NCI-H774 (cell line): ENCODE data around the gene MAPK9.

ENCODE experiments used
- DNase-seq: peaks from one replicate; lab custom pipeline; 2025; lab: John Stamatoyannopoulos, UW

MAPK9 gene

GRCh38 chr5:180294913-180295555, 3.2 kb upstream of the MAPK9 start:
- no peak for DNase-seq

DNA sequence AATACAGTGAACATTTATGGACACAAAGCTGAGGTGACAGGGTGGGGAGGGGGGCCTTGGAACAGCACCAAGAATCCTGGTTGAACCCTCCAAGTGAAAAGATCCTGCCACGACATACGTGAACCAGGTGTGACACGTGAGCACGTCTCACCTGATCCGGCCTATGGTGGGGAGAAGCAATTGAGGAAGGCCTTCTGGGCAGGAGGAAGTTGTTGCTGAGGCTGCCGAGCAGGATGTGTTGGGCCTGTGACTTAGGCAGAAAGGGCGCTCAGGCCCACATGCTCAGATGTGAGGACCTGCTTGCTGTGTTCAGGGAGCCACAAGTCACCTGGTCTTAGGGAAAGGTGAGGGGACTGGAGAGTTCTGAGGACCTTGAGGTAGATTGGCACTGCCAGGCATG, 2.5 kb upstream of the MAPK9 start:
- no peak for DNase-seq

- DNase-seq, result no peak
Observed at GRCh38 chr5:180291234-180291940, 496 bp downstream of the MAPK9 start.

- no peak for DNase-seq
Observed at GRCh38 chr5:180290568-180291233, 1.2 kb downstream of the MAPK9 start.

- no peak for DNase-seq
Observed at GRCh38 chr5:180289966-180290365, 1.9 kb downstream of the MAPK9 start.

DNA sequence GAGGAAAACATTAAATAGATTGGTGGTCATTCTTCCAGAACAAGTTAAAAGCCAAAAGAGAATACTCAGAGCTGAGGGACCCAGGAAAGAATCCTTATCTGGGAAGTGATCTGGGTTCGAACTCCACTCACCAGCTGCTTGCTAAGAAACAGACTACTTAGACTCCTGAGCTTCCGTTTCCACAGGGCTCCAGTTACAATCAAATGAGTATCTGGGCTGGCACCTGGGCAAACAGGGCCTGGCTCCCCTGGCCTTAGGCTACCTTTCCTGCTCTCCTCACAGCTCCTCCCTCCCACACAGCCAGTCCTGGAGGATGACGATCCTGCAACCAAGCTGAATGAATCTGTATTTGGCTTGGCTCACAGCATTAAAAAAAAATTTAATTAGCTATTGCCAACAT, 2.5 kb downstream of the MAPK9 start:
- peak; percentile 44 for DNase-seq

DNA sequence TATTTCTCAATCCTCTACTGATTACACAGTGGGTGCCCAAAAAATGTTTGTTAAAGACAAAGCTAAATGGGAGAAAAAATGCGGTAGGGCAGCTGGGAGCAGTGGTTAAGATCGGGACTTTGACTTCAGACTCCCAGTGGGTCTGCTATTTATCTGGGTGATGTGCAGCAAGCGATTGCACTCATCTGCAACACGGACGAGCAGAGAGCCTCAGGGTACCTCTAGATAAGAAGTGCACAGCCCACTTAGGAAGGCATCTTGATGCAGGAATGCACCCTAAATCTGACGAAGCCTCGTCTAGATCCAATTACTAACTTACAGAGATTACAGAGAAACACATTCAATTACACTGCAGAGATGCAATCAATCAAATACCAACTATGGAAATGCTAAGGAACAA, 4.0 kb downstream of the MAPK9 start:
- no peak for DNase-seq

DNA sequence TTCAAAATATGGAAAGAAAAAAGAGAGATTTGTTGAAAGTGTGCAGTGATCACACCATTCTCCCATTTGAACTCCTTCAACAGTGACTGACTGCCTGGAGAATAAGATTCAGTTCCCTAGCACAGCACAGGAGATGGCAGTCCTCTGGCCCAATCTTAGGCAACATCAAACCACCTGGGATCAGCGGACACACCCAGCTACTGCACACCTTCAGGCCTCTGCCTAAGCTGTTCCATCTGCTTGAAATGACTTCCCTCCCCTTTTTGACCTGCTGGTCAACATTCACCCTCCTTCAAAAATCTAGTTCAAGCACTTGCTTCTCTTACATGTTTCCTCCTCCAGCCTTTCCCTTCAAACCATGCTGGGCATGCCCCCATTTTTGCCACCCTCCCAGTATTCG, 4.5 kb downstream of the MAPK9 start:
- DNase-seq, result no peak

DNA sequence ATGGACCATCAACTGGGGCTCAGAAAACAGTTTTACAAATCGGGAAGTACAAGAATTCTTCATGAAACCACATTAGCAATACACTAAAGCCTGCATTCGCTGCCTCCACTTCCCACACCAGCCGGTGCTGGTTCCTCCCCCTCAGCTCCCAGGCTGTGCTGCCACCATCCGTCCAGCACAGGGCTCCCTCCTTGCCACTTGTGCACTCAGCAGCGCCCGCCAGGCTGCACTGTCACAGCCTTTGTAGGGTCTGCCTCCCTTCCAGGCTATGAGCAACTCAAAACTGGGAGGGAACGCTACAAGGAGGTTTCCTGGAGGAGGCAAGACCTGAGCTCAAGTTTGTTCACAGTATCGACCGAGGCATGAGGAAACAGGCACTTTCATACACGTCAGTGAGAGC, 7.7 kb downstream of the MAPK9 start:
- DNase-seq, result no peak

GRCh38 chr5:180283026-180283615, 8.8 kb downstream of the MAPK9 start:
- no peak for DNase-seq

DNA sequence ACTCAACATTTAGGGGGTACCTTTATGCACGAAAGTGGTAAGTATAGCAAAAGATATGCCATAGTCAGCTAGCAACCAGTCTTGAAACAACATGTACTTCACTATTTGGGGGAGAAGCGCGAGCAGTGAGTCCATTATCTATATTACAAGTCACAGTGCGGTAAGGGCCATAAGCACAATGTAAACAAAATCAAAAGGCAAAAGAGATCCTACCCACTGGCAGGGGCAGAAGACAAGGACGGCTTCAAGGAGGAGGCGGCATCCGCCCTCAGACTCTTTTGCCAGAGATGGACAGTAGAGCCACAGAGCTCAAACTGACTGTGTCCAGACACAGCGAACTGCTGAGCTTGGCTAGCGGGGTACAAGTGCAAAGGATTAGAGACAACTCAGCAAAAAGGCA, 9.6 kb downstream of the MAPK9 start:
- no peak for DNase-seq

DNA sequence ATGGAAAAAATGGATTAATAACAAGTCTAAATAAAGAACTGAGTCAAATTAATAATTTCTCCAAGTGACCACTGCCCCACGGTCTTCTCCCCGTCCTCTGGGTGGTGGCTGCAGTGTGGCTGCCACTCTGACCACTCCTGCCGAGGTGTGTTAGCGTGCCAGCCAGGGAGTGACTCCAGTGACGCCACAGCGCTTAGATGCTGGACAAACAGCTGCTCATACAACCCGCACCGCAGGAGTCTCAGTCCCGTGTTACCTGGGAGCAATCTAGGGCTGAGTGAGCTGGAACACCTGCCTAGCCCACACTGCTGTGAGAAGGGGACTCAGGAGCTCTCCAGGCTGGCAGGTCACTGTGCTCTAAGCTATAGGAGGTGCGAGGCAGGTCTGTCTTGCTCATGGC, 10.2 kb downstream of the MAPK9 start:
- peak; percentile 85 for DNase-seq

GRCh38 chr5:180274695-180275094, 17.2 kb downstream of the MAPK9 start:
- no peak for DNase-seq

- DNase-seq, result no peak
Observed at GRCh38 chr5:180271221-180271620, 20.7 kb downstream of the MAPK9 start.

GRCh38 chr5:180259260-180259611, 32.6 kb downstream of the MAPK9 start:
- no peak for DNase-seq

DNA sequence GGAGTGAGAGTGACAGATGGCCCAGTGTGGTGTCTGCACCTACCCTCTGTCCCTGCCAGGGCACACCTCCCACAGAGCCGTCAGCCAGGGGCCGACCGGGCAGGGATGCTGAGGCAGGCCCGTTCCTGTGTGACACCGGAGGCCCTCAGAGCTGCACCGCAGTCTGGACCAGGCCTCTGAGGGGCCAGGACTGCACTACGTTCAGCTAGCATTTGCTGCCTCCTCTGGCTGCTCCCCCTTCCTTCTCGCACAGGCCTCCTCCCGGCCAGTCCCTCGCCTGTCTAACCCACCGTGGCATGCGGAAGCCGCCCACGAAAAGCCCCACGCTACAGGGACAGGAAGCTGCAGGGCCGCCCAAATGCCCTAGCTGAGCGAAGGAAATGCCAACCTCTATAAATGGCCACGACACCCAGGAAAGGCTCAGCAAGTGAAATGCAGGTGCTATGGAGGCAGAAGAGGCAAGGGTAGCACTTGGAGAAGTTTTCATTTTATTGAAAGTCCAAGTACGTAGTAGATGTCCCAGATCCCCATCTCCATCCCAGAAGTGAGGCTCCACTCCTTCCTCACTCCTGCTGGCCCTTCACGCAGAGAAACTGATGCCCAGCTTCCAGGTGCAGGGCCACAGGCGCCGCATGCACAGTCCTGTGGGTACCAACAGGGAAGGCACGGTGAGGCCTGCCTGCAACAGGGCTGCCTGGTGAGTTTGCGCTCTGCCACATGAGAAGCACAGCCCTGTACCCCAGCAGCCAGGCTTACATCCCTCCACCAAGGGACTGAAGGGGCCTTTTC, 38.7 kb downstream of the MAPK9 start:
- no peak for DNase-seq

DNA sequence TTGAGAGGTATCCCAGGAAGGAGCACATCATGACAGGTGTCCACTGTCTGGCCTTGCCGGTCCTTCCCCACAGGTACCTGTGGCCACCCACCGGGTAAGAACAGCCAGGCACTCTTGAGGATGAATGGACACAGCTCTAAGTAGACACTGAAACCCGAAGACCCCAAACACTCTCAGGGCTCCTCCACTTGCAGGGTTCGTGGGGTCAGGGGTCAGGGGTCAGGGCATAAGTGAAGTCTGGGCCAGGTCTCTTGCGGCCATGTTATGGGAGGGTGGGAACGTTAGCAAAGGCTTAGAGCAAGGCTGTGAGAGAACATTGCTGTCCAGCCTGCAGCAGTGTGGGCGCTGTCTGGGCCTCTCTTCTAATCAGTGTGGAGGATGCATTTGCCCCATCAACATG, 40.0 kb downstream of the MAPK9 start:
- no peak for DNase-seq

- DNase-seq, result no peak
Observed at GRCh38 chr5:180251141-180251540, 40.7 kb downstream of the MAPK9 start.

- DNase-seq, result no peak
Observed at GRCh38 chr5:180250329-180250728, 41.6 kb downstream of the MAPK9 start.

DNA sequence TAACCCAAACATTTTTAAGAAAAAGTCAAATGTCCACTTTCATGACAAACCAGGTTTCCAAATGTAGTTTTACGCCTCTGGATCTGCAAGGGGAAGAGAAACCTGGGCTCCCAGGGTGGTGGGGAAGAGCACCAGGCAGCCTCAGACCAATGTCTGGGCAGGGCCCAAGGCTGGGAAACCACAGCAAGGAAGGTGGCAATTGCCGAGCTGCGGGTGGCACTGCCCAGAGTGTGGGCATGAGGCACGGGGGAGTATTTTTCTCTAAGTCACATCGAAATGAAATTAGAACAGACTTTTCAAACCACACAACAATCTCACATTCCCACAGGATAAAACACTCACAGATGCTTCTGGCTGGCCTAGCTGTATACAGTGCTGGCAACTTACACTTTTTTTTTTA, 50.3 kb downstream of the MAPK9 start:
- no peak for DNase-seq

DNA sequence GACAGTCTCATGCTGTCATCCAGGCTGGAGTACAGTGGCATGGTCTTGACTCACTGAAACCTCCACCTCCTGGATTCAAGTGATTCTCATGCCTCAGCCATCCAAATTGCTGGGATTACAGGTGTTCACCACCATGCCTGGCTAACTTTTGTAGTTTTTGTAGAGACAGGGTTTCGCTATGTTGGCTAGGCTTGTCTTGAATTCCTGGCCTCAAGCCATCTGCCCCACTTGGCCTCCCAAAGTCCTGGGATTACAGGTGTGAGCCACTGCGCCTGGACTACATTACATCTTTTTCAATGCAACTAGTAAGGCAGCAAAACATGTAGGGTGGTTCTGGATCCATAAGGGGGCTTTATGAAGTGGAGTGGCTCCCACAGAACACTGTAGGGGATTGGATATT, 53.3 kb downstream of the MAPK9 start:
- DNase-seq, result no peak

DNA sequence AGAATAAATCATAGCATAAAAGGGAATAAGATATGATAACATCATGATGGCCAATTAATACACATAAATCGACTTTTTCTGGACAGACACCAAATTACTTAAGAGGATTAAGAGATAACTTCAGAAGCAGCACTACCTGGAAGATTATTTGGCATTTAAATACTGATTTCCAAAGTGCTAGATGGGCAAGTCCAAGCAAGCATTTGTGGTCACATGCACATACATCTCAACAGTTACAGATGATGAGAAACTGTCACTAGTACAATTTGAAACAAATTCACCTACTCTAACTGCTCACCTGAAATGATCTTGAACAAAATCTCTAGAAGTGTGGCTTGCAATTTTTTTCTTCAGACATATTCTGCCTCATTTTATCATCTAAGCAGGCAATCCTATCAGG, 56.0 kb downstream of the MAPK9 start:
- DNase-seq, result no peak
